Measurements from ENCODE around the gene EPB41L3.

The EPB41L3 gene

GRCh38 chr18:5397102-5397501 is 146.7 kb downstream of the EPB41L3 start:
- Histone ChIP-seq H3K9ac (ENCODE audit: low read depth in 1 of 2, low read length in 2 of 2) (no peak overlapping the region), H3K27me3 (ENCODE audit: control insufficient read depth in 2 of 2, insufficient read depth in 2 of 2, low read length in 2 of 2) (no peaks in the 10 kb centered on the region)

GRCh38 chr18:5395860-5396448 is 147.8 kb downstream of the EPB41L3 start:
- no peak overlapping the region for H3K9ac ChIP-seq (ENCODE audit: low read depth in 1 of 2, low read length in 2 of 2)
- no peaks in the 10 kb centered on the region for H3K27me3 ChIP-seq (ENCODE audit: control insufficient read depth in 2 of 2, insufficient read depth in 2 of 2, low read length in 2 of 2)
- no peaks in the 10 kb centered on the region for H3K4me1 ChIP-seq (ENCODE audit: control insufficient read depth in 2 of 2, insufficient read depth in 2 of 2, low read length in 2 of 2)
- peaks cover 17 to 20% of the 10 kb centered on the region in 2 donors for H3K36me3 ChIP-seq (ENCODE audit: control insufficient read depth in 2 of 2, insufficient read depth in 2 of 2, low read length in 2 of 2)
- no peak overlapping the region for H3K27ac ChIP-seq (ENCODE audit: low read depth in 2 of 2, low read length in 2 of 2)
- no peaks in the 10 kb centered on the region for H3K9me3 ChIP-seq (ENCODE audit: control insufficient read depth in 2 of 2, low read length in 2 of 2)
- H3K4me3 ChIP-seq (ENCODE audit: low read length in 2 of 2), result no peak overlapping the region

More at GRCh38 chr18:5397102-5397501, 146.7 kb downstream of the EPB41L3 start:
- no peak overlapping the region for H3K4me3 ChIP-seq (ENCODE audit: low read length in 2 of 2)
- no peak overlapping the region for H3K27ac ChIP-seq (ENCODE audit: low read depth in 2 of 2, low read length in 2 of 2)
- no peaks in the 10 kb centered on the region for H3K9me3 ChIP-seq (ENCODE audit: control insufficient read depth in 2 of 2, low read length in 2 of 2)
- H3K4me1 ChIP-seq (ENCODE audit: control insufficient read depth in 2 of 2, insufficient read depth in 2 of 2, low read length in 2 of 2), result no peaks in the 10 kb centered on the region
- peaks cover 17 to 20% of the 10 kb centered on the region in 2 donors for H3K36me3 ChIP-seq (ENCODE audit: control insufficient read depth in 2 of 2, insufficient read depth in 2 of 2, low read length in 2 of 2)

GRCh38 chr18:5393779-5394178 is 150.0 kb downstream of the EPB41L3 start:
- no peak overlapping the region for H3K27ac ChIP-seq (ENCODE audit: low read depth in 2 of 2, low read length in 2 of 2)
- H3K9me3 ChIP-seq (ENCODE audit: control insufficient read depth in 2 of 2, low read length in 2 of 2), result no peaks in the 10 kb centered on the region
- no peak overlapping the region for H3K4me3 ChIP-seq (ENCODE audit: low read length in 2 of 2)
- H3K9ac ChIP-seq (ENCODE audit: low read depth in 1 of 2, low read length in 2 of 2), result no peak overlapping the region
- no peaks in the 10 kb centered on the region for H3K27me3 ChIP-seq (ENCODE audit: control insufficient read depth in 2 of 2, insufficient read depth in 2 of 2, low read length in 2 of 2)
- peaks cover 17 to 20% of the 10 kb centered on the region in 2 donors for H3K36me3 ChIP-seq (ENCODE audit: control insufficient read depth in 2 of 2, insufficient read depth in 2 of 2, low read length in 2 of 2)
- no peaks in the 10 kb centered on the region for H3K4me1 ChIP-seq (ENCODE audit: control insufficient read depth in 2 of 2, insufficient read depth in 2 of 2, low read length in 2 of 2)

GRCh38 chr18:5391409-5391808 is 152.4 kb downstream of the EPB41L3 start:
- no peaks in the 10 kb centered on the region for H3K27me3 ChIP-seq (ENCODE audit: control insufficient read depth in 2 of 2, insufficient read depth in 2 of 2, low read length in 2 of 2)
- no peaks in the 10 kb centered on the region for H3K4me1 ChIP-seq (ENCODE audit: control insufficient read depth in 2 of 2, insufficient read depth in 2 of 2, low read length in 2 of 2)
- H3K36me3 ChIP-seq (ENCODE audit: control insufficient read depth in 2 of 2, insufficient read depth in 2 of 2, low read length in 2 of 2), result peaks cover 13 to 16% of the 10 kb centered on the region in 2 donors
- no peak overlapping the region for H3K4me3 ChIP-seq (ENCODE audit: low read length in 2 of 2)
- H3K9me3 ChIP-seq (ENCODE audit: control insufficient read depth in 2 of 2, low read length in 2 of 2), result no peaks in the 10 kb centered on the region
- no peak overlapping the region for H3K9ac ChIP-seq (ENCODE audit: low read depth in 1 of 2, low read length in 2 of 2)
- no peak overlapping the region for H3K27ac ChIP-seq (ENCODE audit: low read depth in 2 of 2, low read length in 2 of 2)

- no peak overlapping the region for H3K9ac ChIP-seq (ENCODE audit: low read depth in 1 of 2, low read length in 2 of 2)
- no peak overlapping the region for H3K4me3 ChIP-seq (ENCODE audit: low read length in 2 of 2)
- no peak overlapping the region for H3K27ac ChIP-seq (ENCODE audit: low read depth in 2 of 2, low read length in 2 of 2)
- H3K4me1 ChIP-seq (ENCODE audit: control insufficient read depth in 2 of 2, insufficient read depth in 2 of 2, low read length in 2 of 2), result no peaks in the 10 kb centered on the region
- H3K27me3 ChIP-seq (ENCODE audit: control insufficient read depth in 2 of 2, insufficient read depth in 2 of 2, low read length in 2 of 2), result no peaks in the 10 kb centered on the region
- no peaks in the 10 kb centered on the region for H3K9me3 ChIP-seq (ENCODE audit: control insufficient read depth in 2 of 2, low read length in 2 of 2)
- peaks cover 2 to 3% of the 10 kb centered on the region in 2 donors for H3K36me3 ChIP-seq (ENCODE audit: control insufficient read depth in 2 of 2, insufficient read depth in 2 of 2, low read length in 2 of 2)
Observed at GRCh38 chr18:5389356-5389755, 154.4 kb downstream of the EPB41L3 start.

- no peaks in the 10 kb centered on the region for H3K9me3 ChIP-seq (ENCODE audit: control insufficient read depth in 2 of 2, low read length in 2 of 2)
- no peak overlapping the region for H3K4me3 ChIP-seq (ENCODE audit: low read length in 2 of 2)
- no peak overlapping the region for H3K9ac ChIP-seq (ENCODE audit: low read depth in 1 of 2, low read length in 2 of 2)
- H3K36me3 ChIP-seq (ENCODE audit: control insufficient read depth in 2 of 2, insufficient read depth in 2 of 2, low read length in 2 of 2), result no peaks in the 10 kb centered on the region
- no peak overlapping the region for H3K27ac ChIP-seq (ENCODE audit: low read depth in 2 of 2, low read length in 2 of 2)
- no peaks in the 10 kb centered on the region for H3K4me1 ChIP-seq (ENCODE audit: control insufficient read depth in 2 of 2, insufficient read depth in 2 of 2, low read length in 2 of 2)
- H3K27me3 ChIP-seq (ENCODE audit: control insufficient read depth in 2 of 2, insufficient read depth in 2 of 2, low read length in 2 of 2), result no peaks in the 10 kb centered on the region
Observed at GRCh38 chr18:5388896-5389295, 154.9 kb downstream of the EPB41L3 start.

GRCh38 chr18:5380586-5380985 is 163.2 kb downstream of the EPB41L3 start:
- Histone ChIP-seq H3K27ac (ENCODE audit: low read depth in 2 of 2, low read length in 2 of 2) (no peak overlapping the region), H3K27me3 (ENCODE audit: control insufficient read depth in 2 of 2, insufficient read depth in 2 of 2, low read length in 2 of 2) (no peaks in the 10 kb centered on the region), H3K36me3 (ENCODE audit: control insufficient read depth in 2 of 2, insufficient read depth in 2 of 2, low read length in 2 of 2) (no peaks in the 10 kb centered on the region)

GRCh38 chr18:5376986-5377385 is 166.8 kb downstream of the EPB41L3 start:
- Histone ChIP-seq H3K4me1 (ENCODE audit: control insufficient read depth in 2 of 2, insufficient read depth in 2 of 2, low read length in 2 of 2) (no peaks in the 10 kb centered on the region), H3K9me3 (ENCODE audit: control insufficient read depth in 2 of 2, low read length in 2 of 2) (no peaks in the 10 kb centered on the region), H3K9ac (ENCODE audit: low read depth in 1 of 2, low read length in 2 of 2) (no peak overlapping the region), H3K27me3 (ENCODE audit: control insufficient read depth in 2 of 2, insufficient read depth in 2 of 2, low read length in 2 of 2) (no peaks in the 10 kb centered on the region), H3K27ac (ENCODE audit: low read depth in 2 of 2, low read length in 2 of 2) (no peak overlapping the region), H3K4me3 (ENCODE audit: low read length in 2 of 2) (no peak overlapping the region), H3K36me3 (ENCODE audit: control insufficient read depth in 2 of 2, insufficient read depth in 2 of 2, low read length in 2 of 2) (no peaks in the 10 kb centered on the region)

More at GRCh38 chr18:5380586-5380985, 163.2 kb downstream of the EPB41L3 start:
- Histone ChIP-seq H3K9me3 (ENCODE audit: control insufficient read depth in 2 of 2, low read length in 2 of 2) (no peaks in the 10 kb centered on the region), H3K9ac (ENCODE audit: low read depth in 1 of 2, low read length in 2 of 2) (no peak overlapping the region), H3K4me3 (ENCODE audit: low read length in 2 of 2) (no peak overlapping the region), H3K4me1 (ENCODE audit: control insufficient read depth in 2 of 2, insufficient read depth in 2 of 2, low read length in 2 of 2) (no peaks in the 10 kb centered on the region)

GRCh38 chr18:5370332-5370731 is 173.5 kb downstream of the EPB41L3 start:
- H3K36me3 ChIP-seq (ENCODE audit: control insufficient read depth in 2 of 2, insufficient read depth in 2 of 2, low read length in 2 of 2), result no peaks in the 10 kb centered on the region
- no peak overlapping the region for H3K4me3 ChIP-seq (ENCODE audit: low read length in 2 of 2)
- no peaks in the 10 kb centered on the region for H3K9me3 ChIP-seq (ENCODE audit: control insufficient read depth in 2 of 2, low read length in 2 of 2)
- H3K27me3 ChIP-seq (ENCODE audit: control insufficient read depth in 2 of 2, insufficient read depth in 2 of 2, low read length in 2 of 2), result no peaks in the 10 kb centered on the region
- no peaks in the 10 kb centered on the region for H3K4me1 ChIP-seq (ENCODE audit: control insufficient read depth in 2 of 2, insufficient read depth in 2 of 2, low read length in 2 of 2)
- no peak overlapping the region for H3K9ac ChIP-seq (ENCODE audit: low read depth in 1 of 2, low read length in 2 of 2)
- H3K27ac ChIP-seq (ENCODE audit: low read depth in 2 of 2, low read length in 2 of 2), result no peak overlapping the region

GRCh38 chr18:5369513-5369912 is 174.3 kb downstream of the EPB41L3 start:
- Histone ChIP-seq H3K4me3 (ENCODE audit: low read length in 2 of 2) (no peak overlapping the region), H3K36me3 (ENCODE audit: control insufficient read depth in 2 of 2, insufficient read depth in 2 of 2, low read length in 2 of 2) (no peaks in the 10 kb centered on the region), H3K9ac (ENCODE audit: low read depth in 1 of 2, low read length in 2 of 2) (no peak overlapping the region), H3K27ac (ENCODE audit: low read depth in 2 of 2, low read length in 2 of 2) (no peak overlapping the region), H3K4me1 (ENCODE audit: control insufficient read depth in 2 of 2, insufficient read depth in 2 of 2, low read length in 2 of 2) (no peaks in the 10 kb centered on the region), H3K9me3 (ENCODE audit: control insufficient read depth in 2 of 2, low read length in 2 of 2) (no peaks in the 10 kb centered on the region), H3K27me3 (ENCODE audit: control insufficient read depth in 2 of 2, insufficient read depth in 2 of 2, low read length in 2 of 2) (no peaks in the 10 kb centered on the region)

- no peaks in the 10 kb centered on the region for H3K9me3 ChIP-seq (ENCODE audit: control insufficient read depth in 2 of 2, low read length in 2 of 2)
- no peak overlapping the region for H3K4me3 ChIP-seq (ENCODE audit: low read length in 2 of 2)
- H3K27ac ChIP-seq (ENCODE audit: low read depth in 2 of 2, low read length in 2 of 2), result no peak overlapping the region
- no peaks in the 10 kb centered on the region for H3K27me3 ChIP-seq (ENCODE audit: control insufficient read depth in 2 of 2, insufficient read depth in 2 of 2, low read length in 2 of 2)
- H3K9ac ChIP-seq (ENCODE audit: low read depth in 1 of 2, low read length in 2 of 2), result no peak overlapping the region
- no peaks in the 10 kb centered on the region for H3K4me1 ChIP-seq (ENCODE audit: control insufficient read depth in 2 of 2, insufficient read depth in 2 of 2, low read length in 2 of 2)
- H3K36me3 ChIP-seq (ENCODE audit: control insufficient read depth in 2 of 2, insufficient read depth in 2 of 2, low read length in 2 of 2), result no peaks in the 10 kb centered on the region
Observed at GRCh38 chr18:5365443-5365842, 178.4 kb downstream of the EPB41L3 start.
